ENCODE measurements around the gene ITGA2B. TPM values are rescaled to one million over a fixed set of nuclear protein-coding genes. Genes with fewer than 3 reads are reported as not detected.

Gene ITGA2B
- total RNA-seq, 2 experiments from 2014 or later, result 0.57 to 0.63 TPM

- H3K4me1 ChIP-seq (ENCODE audit: insufficient read depth, low read length, poor library complexity, severe bottlenecking), result no peaks in the 10 kb centered on the region
- no peak overlapping the region for H3K4me2 ChIP-seq (ENCODE audit: low read length)
- no peak overlapping the region for H2AFZ ChIP-seq (ENCODE audit: low read length)
- no TSS peak for BruUV-seq (replicated peaks)
- no peaks in the 10 kb centered on the region for H3K79me2 ChIP-seq (ENCODE audit: insufficient read depth, low read depth, low read length)
- H3K27ac ChIP-seq (ENCODE audit: low read depth, low read length, poor library complexity, severe bottlenecking), result no peak overlapping the region
- H3K36me3 ChIP-seq (ENCODE audit: insufficient read depth, low read length), result peaks cover 76% of the 10 kb centered on the region
- no peak for DNase-seq (ENCODE audit: low spot score)
- TF ChIP-seq CTCF (conservative IDR thresholded peaks at IDR 0.05; ENCODE audit: low read length) (no peak), EZH2phosphoT487 (IDR thresholded peaks at IDR 0.05; ENCODE audit: borderline replicate concordance, low read depth, low read length) (no peak)
- H3K9me3 ChIP-seq (ENCODE audit: low read length), result no peaks in the 10 kb centered on the region
- CTCF ChIA-PET (ENCODE audit: unreplicated experiment), result no interaction called here
- H3K4me3 ChIP-seq (ENCODE audit: low read depth, low read length, poor library complexity, severe bottlenecking), result no peak overlapping the region
- no peaks in the 10 kb centered on the region for H3K9me2 ChIP-seq (ENCODE audit: insufficient read depth, low read length)
- POLR2A ChIA-PET, result interaction anchor here (1.1 kb wide), 1 partner anchor 19 kb away, joined by 4 read pairs; no protein-coding TSS in a partner anchor
- H4K20me1 ChIP-seq (ENCODE audit: insufficient read depth, low read length), result no peaks in the 10 kb centered on the region
- intact Hi-C loops (cut with micrococcal nuclease; ENCODE audit: unreplicated experiment), result no loop called here
Measured at GRCh38 chr17:44424828-44425461, 35.5 kb upstream of the ITGA2B start.

- BruUV-seq (replicated peaks), result no TSS peak
- H3K9me2 ChIP-seq (ENCODE audit: insufficient read depth, low read length), result no peaks in the 10 kb centered on the region
- H3K4me1 ChIP-seq (ENCODE audit: insufficient read depth, low read length, poor library complexity, severe bottlenecking), result no peaks in the 10 kb centered on the region
- intact Hi-C loops (cut with micrococcal nuclease; ENCODE audit: unreplicated experiment), result no loop called here
- no peak overlapping the region for H3K27ac ChIP-seq (ENCODE audit: low read depth, low read length, poor library complexity, severe bottlenecking)
- no peaks in the 10 kb centered on the region for H3K79me2 ChIP-seq (ENCODE audit: insufficient read depth, low read depth, low read length)
- no peak for DNase-seq (ENCODE audit: low spot score)
- no peaks in the 10 kb centered on the region for H4K20me1 ChIP-seq (ENCODE audit: insufficient read depth, low read length)
- H3K9me3 ChIP-seq (ENCODE audit: low read length), result no peaks in the 10 kb centered on the region
- ChIA-PET CTCF (ENCODE audit: unreplicated experiment) (no interaction called here), POLR2A (no interaction called here)
- H3K4me2 ChIP-seq (ENCODE audit: low read length), result no peak overlapping the region
- H2AFZ ChIP-seq (ENCODE audit: low read length), result no peak overlapping the region
- H3K36me3 ChIP-seq (ENCODE audit: insufficient read depth, low read length), result peaks cover 63% of the 10 kb centered on the region
- H3K4me3 ChIP-seq (ENCODE audit: low read depth, low read length, poor library complexity, severe bottlenecking), result no peak overlapping the region
- no peak for TF ChIP-seq CTCF (conservative IDR thresholded peaks at IDR 0.05; ENCODE audit: low read length)
- no peak for TF ChIP-seq EZH2phosphoT487 (IDR thresholded peaks at IDR 0.05; ENCODE audit: borderline replicate concordance, low read depth, low read length)
Measured at GRCh38 chr17:44417553-44417952, 28.1 kb upstream of the ITGA2B start.

- H3K4me2 ChIP-seq (ENCODE audit: low read length), result no peak overlapping the region
- intact Hi-C loops (cut with micrococcal nuclease; ENCODE audit: unreplicated experiment), result no loop called here
- ChIA-PET CTCF (ENCODE audit: unreplicated experiment) (no interaction called here), POLR2A (no interaction called here)
- no peaks in the 10 kb centered on the region for H3K79me2 ChIP-seq (ENCODE audit: insufficient read depth, low read depth, low read length)
- no peak overlapping the region for H3K27ac ChIP-seq (ENCODE audit: low read depth, low read length, poor library complexity, severe bottlenecking)
- H3K4me1 ChIP-seq (ENCODE audit: insufficient read depth, low read length, poor library complexity, severe bottlenecking), result no peaks in the 10 kb centered on the region
- H3K9me3 ChIP-seq (ENCODE audit: low read length), result no peaks in the 10 kb centered on the region
- DNase-seq (ENCODE audit: low spot score), result no peak
- H4K20me1 ChIP-seq (ENCODE audit: insufficient read depth, low read length), result no peaks in the 10 kb centered on the region
- H3K9me2 ChIP-seq (ENCODE audit: insufficient read depth, low read length), result no peaks in the 10 kb centered on the region
- H3K36me3 ChIP-seq (ENCODE audit: insufficient read depth, low read length), result peaks cover 58% of the 10 kb centered on the region
- H3K4me3 ChIP-seq (ENCODE audit: low read depth, low read length, poor library complexity, severe bottlenecking), result no peak overlapping the region
- no peak for TF ChIP-seq EZH2phosphoT487 (IDR thresholded peaks at IDR 0.05; ENCODE audit: borderline replicate concordance, low read depth, low read length)
- TF ChIP-seq CTCF (conservative IDR thresholded peaks at IDR 0.05; ENCODE audit: low read length), result no peak
- no peak overlapping the region for H2AFZ ChIP-seq (ENCODE audit: low read length)
- no TSS peak for BruUV-seq (replicated peaks)
Measured at GRCh38 chr17:44416558-44417289, 27.3 kb upstream of the ITGA2B start.
